GM19397 (cell line): ENCODE measurements around the gene CLSTN3.
A peak's percentile ranks its signal among the peaks of the same experiment; 100 is the strongest.

Experiments
- ATAC-seq: cut with Tn5 transposase; IDR thresholded peaks from one replicate; pipeline ENCODE4 v1.9.1; 2021; ENCODE audit warnings: mild to moderate bottlenecking, moderate library complexity; ENCODE audit not compliant: unreplicated experiment

The CLSTN3 gene

GRCh38 chr12:7188562-7189397 lies 58.6 kb downstream of the CLSTN3 start:
- peak; percentile 35 for ATAC-seq

GRCh38 chr12:7189398-7190267 lies 59.5 kb downstream of the CLSTN3 start, which contains the start of gene PEX5:
TSS of gene PEX5 (plus strand) at chr12:7189686. CDS start at chr12:7190378, 692 bp downstream.
- peak; percentile 96 for ATAC-seq

- ATAC-seq = no peak
These were observed 60.3 kb downstream of the CLSTN3 start for GRCh38 chr12:7190268-7191055.

GRCh38 chr12:7193674-7194073 lies 63.5 kb downstream of the CLSTN3 start:
- no peak for ATAC-seq

GRCh38 chr12:7197841-7198240 lies 67.7 kb downstream of the CLSTN3 start:
- ATAC-seq = no peak

GRCh38 chr12:7203109-7203508 lies 72.9 kb downstream of the CLSTN3 start:
- ATAC-seq = no peak

GRCh38 chr12:7205091-7205490 lies 74.9 kb downstream of the CLSTN3 start:
- no peak for ATAC-seq

GRCh38 chr12:7206691-7207090 lies 76.5 kb downstream of the CLSTN3 start:
- ATAC-seq = no peak

GRCh38 chr12:7207866-7208625 lies 77.9 kb downstream of the CLSTN3 start:
- no peak for ATAC-seq
